SHP77 treated with DMSO at 0.1 percent for 48 hours (cell line): ENCODE data around the gene PRCP.
"Not testable (repeated sequence)": the region's sequence is repeated elsewhere in the genome, so short reads cannot be mapped to it uniquely, and the experiment has no call there.

ENCODE experiments used
- DNase-seq: peaks from one replicate; lab custom pipeline; 2025; lab: John Stamatoyannopoulos, UW

Gene PRCP

DNA sequence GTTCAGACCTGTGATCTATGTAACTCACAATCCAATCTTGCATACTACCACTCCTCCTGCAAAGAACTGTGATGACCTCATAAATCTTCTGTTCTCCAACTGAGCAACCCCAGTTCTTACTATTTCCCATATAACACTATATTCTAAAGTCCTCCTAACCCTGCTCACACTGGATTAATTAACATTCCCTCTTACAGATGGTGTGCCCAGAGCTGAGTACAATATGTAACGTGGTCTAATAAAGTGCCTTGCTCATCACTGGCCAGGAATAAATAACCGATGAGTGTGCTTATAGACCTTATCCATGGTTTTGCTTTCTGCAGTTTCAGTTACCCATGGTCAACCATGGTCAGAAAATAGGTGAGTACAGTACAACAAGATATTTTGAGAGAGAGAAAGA lies 28.6 kb downstream of the PRCP start:
- DNase-seq, result no peak

- no peak for DNase-seq
Observed at GRCh38 chr11:82869657-82870056, 30.6 kb downstream of the PRCP start.

- peak; percentile 57 for DNase-seq
Observed at GRCh38 chr11:82867495-82868082, 32.6 kb downstream of the PRCP start.

DNA sequence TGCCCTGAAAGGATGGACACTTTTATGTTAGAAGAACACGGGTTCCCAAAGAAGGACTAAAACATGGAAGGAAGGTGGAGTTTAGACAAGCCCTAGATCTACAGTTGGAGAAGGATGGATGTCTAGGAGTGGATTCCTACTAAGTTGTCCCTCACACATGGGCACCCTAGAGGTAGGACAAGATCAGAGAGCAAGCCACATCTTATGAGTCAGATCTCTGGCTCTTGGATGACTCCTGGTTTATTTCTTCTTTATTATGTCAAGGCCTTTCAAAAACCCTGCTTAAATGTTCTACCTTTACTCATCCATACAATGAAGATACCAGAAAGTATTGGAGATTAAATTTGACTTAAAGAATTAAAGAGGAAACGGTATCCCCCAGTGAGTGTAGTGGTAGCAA lies 34.4 kb downstream of the PRCP start:
- no peak for DNase-seq

GRCh38 chr11:82864268-82864667 lies 36.0 kb downstream of the PRCP start:
- DNase-seq, result peak; percentile 15

- no peak for DNase-seq
Observed at GRCh38 chr11:82863209-82863608, 37.0 kb downstream of the PRCP start.

DNA sequence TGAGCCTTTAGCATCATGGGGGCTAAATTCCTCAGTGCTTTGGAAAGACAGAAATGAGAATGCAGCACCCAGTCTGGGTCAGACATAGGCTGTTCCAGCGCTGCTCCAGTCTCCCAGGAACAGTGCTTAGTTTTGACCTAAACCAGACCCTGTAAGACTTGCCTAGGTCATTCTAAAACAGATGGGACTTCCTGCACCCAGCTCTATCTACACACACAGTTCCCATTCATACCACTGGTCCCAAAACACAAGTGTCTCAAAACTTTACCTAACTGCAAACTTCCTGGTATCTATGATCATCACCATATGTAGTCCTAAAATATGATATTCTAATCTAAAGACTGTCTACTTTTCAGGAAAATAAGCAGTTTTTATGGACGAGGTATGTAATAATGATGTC lies 37.9 kb downstream of the PRCP start:
- no peak for DNase-seq

- no peak for DNase-seq
Observed at GRCh38 chr11:82859750-82860149, 40.5 kb downstream of the PRCP start.

GRCh38 chr11:82858556-82859091 lies 41.6 kb downstream of the PRCP start:
- DNase-seq, result no peak

DNA sequence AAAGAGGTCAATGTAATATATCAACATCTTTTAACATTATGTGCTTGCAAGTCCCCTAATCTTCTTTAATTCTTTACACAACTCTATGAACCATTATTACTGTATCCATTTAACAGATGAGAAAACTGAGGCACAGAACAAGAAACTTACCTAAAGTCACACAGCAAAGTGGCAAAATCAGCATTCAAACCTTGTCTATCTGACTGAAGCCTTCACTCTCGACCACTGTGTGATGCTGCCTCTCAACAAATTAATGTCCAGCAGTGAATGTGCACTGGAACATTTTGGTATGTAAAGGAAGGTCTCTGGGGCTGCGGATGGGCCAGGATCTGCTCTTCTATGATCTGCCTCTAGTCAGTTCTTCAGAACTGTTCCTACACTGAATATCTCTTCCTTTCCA lies 42.1 kb downstream of the PRCP start:
- no peak for DNase-seq

GRCh38 chr11:82857145-82857544 lies 43.1 kb downstream of the PRCP start:
- DNase-seq, result no peak

DNA sequence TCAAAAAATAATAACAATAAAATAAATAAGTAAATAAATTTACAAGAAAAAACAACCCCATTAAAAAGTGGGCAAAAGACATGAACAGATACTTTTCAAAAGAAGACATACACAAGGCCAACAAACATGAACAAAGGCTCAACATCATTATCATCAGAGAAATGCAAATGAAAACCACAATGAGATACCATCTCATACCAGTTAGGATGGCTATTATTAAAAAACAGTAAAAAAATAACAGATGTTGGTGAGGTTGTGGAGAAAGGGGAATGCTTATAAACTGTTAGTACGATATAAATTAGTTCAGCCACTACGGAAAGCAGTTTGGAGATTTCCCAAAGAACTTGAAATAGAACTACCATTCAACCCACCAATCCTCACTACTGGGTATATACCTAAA lies 44.6 kb downstream of the PRCP start:
- no peak for DNase-seq

DNA sequence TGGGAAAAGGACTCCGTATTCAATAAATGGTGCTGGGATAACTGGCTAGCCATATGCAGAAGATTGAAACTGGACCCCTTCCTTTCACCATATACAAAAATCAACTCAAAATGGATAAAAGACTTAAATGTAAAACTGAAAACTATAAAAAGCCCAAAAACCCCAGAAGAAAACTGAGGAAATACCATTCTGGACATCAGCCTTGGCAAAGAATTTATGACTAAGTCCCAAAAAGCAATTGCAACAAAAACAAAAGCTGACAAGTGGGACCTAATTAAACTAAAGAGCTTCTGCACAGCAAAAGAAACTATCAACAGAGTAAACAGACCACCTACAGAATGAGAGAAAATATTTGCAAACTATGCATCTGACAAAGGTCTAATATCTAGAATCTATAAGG lies 45.3 kb downstream of the PRCP start:
- not testable (repeated sequence) for DNase-seq

DNA sequence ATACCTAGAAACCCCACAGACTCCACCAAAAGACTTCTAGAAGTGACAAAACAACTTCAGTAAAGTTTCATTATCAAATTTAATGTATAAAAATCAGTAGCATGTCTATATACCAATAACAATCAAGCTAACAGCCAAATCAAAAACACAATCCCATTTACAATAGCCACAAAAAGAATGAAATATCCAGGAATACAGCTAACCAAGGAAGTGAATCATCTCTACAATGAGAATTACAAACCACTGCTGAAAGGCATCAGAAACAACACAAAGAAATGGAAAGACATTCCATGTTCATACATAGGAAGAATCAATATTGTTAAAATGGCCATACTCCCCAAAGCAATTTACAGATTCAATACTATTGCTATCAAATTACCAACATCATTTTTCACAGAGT lies 46.0 kb downstream of the PRCP start:
- no peak for DNase-seq

DNA sequence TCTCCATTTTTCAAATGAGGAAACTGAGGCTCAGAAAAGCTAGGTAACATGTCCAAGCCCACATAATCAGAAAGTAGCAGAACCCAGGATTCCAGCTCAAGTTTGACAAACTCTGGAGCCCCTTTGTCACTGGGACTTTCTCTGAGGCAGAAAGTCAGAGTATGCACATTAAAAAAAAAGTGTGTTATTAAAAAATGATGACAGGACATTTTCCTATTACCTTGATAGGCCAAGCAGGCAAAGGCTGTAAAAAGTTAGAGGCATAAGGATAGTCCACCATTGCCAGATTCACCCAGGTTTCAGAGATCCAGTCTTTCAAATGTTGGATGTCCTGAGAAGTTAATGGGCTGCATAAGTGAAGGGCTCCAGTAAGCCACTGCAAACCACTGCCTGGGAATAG lies 51.4 kb downstream of the PRCP start:
- no peak for DNase-seq

DNA sequence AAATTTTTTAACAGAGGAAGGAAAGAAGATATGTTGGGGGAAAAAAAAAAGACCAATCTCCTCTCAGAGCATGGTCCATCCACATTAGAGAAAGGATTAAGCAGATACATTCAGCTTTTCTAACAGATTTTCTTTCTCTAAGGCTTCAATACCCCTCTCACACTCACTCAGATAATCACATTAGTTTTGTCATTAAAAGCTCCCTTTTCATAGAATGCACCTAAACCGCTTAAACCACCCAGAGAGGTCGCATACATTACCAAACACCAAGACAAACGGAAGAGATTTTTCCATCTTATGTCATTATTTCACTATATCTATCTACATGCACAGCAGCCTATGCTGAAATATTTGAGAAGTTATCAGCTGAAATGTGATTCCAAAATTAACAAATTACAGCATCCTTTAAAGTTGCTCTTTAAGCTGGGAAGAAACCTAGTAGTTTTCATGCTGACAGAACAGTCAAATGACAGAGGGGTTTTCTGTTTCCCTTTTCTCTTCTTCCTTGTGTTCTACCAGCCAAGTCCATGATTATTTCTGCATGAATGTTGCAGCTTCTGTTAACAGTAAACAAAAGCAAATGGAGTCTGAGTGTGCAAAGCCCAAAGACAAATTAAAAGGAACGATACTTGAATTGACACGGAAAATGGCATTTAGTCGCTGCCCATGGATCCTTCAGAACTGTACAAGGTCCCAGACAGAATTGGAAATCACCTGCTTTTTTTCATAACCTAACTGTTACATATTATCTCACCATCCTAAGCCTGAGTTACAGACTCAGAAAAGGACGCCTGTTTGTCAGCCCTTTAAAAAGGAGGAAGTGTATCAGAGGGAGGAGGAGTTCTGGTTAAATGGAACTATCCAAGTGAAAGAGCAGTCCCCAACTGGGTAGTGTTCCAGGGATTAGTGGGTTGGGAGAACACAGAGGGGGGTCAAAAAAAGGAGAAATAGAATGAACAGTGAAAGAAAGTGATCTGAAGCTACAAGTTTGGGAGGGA lies 54.6 kb downstream of the PRCP start:
- no peak for DNase-seq

GRCh38 chr11:82843057-82843795 lies 57.0 kb downstream of the PRCP start:
- no peak for DNase-seq

DNA sequence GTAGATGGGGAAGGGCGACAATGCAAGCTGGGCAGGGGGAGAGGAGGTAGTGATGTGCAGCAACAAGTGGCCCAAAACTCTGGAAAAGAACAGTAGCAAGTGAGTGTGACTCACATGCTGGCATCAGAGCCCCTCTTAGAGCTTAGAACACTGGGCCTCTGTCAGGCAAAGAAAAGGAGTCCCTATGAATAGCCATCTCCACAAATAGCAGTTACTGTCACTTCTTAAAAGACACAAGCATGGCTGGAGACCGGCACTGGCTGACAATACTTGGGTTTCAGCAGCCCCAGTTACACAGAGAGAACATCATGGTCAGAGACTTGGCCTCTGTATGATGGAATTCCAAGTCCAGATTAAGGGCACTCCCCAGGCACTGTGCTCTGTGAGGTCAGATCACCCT lies 58.2 kb downstream of the PRCP start:
- DNase-seq, result no peak

- DNase-seq, result no peak
Observed at GRCh38 chr11:82837650-82838049, 62.6 kb downstream of the PRCP start.

DNA sequence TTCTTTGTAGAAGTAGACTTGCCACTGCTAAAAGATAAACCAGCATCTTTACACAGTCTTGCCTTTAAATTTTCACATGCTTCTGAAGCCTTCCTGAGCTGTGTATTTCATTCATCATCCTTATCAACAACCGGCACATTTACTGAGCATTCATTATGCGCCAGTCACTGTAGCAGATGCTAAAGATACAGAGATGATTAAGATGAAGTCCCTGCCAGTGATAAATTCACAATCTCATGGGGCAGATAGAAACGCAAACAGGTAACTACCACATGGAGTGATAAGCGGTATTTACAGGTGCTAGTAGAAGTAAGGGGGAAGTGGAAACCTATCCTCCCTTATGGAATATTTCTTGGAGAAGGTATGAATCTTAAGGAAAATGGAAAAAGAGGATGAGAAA lies 67.2 kb downstream of the PRCP start:
- DNase-seq, result no peak

DNA sequence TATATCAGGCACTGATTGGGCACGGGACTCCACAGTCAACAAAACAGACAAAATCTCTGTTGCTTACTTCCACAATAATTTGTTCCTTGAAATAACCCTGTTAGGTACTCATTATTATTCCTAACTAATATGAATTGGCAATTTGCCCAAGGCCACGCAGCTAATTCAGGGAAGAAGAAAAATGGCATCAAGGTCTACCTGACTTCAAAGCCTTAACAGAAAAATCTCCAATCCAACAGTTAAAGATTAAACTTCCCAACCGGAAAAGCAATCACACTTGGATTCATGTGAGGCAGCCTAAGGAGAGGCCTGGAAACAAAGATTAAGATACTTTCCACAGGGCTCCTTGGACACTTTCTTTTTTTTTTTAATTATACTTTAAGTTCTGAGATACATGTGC lies 68.9 kb downstream of the PRCP start:
- no peak for DNase-seq

GRCh38 chr11:82830746-82831145 lies 69.5 kb downstream of the PRCP start:
- no peak for DNase-seq

- no peak for DNase-seq
Observed at GRCh38 chr11:82829101-82829500, 71.1 kb downstream of the PRCP start.
